H1 (cell line): ENCODE measurements around the gene CENPI. TPM values are rescaled to one million over a fixed set of nuclear protein-coding genes. Genes with fewer than 3 reads are reported as not detected.

Experiments
- SIX5 ChIP-seq: IDR thresholded peaks from 2 replicates; pipeline ENCODE4 v1.6.1; 2011; ENCODE audit warnings: mild to moderate bottlenecking, low read depth, low read length
- polyA plus RNA-seq, 7 experiments: library from polyadenylated mRNA; depleted of rRNA in 3 of 7; stranded (reverse) in 5 of 7; unstranded in 2 of 7; fragments of >200 nt in 5 of 7; fragments of 200-250 nt in 2 of 7; gene quantifications; 1 replicate in 5 of 7; 2 replicates in 1 of 7; 4 replicates in 1 of 7; pipeline versions ENCODE4 v1.2.1 to v1.2.3, GENCODE V29; 2011 to 2013; ENCODE audit warnings: missing spikeins in 2 of 7, mixed read lengths in 2 of 7
- total RNA-seq: library from RNA; stranded (reverse); fragmentation: NEBNext Ultra II Directional; extraction: Animal tissue kit (Norgen Biotek cat#: 25700); gene quantifications from 2 replicates; pipeline ENCODE4 v1.2.1, GENCODE V29; 2021

CENPI gene
- total and polyA plus RNA-seq, 2 of the 8 experiments (the other 6 are each of a cell fraction or from before 2014, with no cell fraction given), result 7.2 to 22.5 TPM

GRCh38 chrX:101078716-101079598, 19.0 kb upstream of the CENPI start, which contains the start of gene TMEM35A (continued):
- no peak for TF ChIP-seq SIX5
